ENCODE measurements around the gene FLNB.

Gene FLNB

DNA sequence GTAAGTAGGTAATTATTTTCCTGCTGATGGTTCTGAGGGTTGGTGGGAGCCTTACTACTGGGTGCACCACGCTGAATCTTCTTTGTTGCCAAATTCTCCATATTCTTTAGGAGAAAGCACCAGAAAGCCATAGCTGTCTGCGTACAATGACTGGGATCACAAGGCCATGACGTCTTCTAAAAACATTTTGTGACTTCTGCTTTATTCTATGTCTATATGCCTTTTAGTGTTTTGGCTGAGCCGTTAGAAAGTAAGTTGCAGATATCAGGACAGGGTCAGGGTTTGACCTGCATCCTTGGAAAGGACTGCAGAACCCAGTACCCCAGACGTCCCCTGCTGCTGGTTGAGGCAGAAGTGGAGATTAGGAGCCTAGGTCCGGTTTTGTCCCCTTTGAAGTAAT is 107.0 kb downstream of the FLNB start:
- TF ChIP-seq, protein P1, sequence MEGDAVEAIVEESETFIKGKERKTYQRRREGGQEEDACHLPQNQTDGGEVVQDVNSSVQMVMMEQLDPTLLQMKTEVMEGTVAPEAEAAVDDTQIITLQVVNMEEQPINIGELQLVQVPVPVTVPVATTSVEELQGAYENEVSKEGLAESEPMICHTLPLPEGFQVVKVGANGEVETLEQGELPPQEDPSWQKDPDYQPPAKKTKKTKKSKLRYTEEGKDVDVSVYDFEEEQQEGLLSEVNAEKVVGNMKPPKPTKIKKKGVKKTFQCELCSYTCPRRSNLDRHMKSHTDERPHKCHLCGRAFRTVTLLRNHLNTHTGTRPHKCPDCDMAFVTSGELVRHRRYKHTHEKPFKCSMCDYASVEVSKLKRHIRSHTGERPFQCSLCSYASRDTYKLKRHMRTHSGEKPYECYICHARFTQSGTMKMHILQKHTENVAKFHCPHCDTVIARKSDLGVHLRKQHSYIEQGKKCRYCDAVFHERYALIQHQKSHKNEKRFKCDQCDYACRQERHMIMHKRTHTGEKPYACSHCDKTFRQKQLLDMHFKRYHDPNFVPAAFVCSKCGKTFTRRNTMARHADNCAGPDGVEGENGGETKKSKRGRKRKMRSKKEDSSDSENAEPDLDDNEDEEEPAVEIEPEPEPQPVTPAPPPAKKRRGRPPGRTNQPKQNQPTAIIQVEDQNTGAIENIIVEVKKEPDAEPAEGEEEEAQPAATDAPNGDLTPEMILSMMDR (IDR thresholded peaks at IDR 0.05), result no peak

DNA sequence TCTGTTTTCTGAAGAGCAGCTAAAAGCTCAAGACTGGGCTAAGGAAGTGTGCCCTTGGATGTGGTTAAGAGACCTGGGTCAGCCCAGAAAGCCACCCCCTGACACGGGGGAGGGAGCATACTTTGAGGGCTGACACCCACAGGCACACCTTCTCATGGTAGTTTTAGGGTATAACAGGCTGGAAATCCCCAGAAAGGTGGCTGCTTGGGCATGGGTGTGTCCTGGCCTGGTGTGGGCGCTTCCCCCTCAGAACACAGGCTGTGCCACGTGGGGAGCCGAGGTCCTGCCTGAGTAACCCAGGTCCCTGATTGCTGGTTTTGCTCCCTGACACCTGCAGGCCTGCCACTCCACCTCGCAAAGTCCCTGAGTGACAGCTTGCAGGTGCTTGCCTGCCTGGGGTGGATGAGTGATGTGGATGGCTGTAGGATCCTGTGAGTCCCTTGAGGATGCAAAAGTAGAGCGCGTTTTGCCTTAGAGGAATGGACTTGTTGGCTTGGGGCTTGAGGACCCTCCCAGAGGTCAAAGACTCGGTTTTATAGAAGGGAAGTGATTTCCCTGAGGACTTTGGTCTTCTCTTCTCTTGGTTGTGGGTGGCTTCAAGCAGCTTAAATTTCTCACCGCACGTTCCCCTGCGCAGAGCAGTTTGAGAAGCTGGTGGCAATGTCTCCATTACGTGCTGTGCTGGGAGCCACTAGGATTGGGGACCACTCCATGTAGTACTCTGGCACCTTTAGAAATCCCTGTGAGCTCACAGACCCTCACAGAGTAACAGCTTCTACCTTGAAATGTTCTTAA is 108.1 kb downstream of the FLNB start:
- TF ChIP-seq, protein P1 (IDR thresholded peaks at IDR 0.05), result no peak

DNA sequence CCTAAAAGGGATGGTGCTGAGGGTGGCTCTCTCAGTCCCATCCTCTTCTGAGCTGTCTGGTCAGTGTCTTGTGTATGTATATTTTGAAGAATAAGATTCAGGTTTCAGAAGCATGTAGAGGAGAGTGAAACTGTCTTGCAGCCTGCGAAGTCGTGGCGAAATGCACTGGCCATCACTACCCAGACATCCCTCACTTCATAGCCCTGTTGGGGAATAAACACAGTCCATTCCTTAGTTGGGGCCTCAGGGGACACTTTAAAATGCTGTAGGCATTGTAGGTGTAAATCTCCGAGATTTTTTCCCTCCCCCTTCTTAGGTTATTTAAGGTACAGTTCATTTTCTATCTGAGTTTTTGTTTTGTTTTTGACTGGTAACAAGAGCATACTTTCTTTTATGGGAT is 108.8 kb downstream of the FLNB start:
- TF ChIP-seq, protein P1 (IDR thresholded peaks at IDR 0.05), result no peak

DNA sequence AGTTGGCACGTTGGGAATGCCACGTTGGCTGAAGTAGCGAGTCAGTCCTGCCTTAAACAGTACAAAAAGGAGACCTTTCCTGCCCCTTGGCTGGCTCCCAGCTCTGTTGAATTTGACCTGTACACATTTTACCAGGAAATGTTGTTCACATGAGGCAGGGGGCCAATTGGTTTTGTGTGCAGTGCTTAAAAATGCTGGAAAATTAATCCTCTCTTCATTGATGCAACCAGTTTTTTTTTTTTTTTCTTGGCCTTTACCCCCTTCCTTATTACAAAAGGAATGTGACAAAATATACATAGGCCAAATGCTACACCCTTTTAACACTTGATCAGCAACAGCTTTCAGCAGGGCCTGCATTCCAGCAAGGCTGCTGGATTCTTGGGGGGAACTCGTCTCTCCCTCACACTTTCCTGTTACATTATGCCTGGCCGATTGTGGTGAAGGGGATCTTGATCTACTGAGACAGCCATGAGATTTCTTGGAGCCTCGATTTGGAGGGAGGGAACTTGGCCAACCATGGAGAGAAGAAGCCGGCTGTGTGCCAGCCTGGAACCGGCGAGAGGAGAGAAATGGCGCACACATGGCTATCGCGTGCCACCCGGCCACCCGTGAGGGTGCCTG is 109.4 kb downstream of the FLNB start:
- TF ChIP-seq, protein P1 (IDR thresholded peaks at IDR 0.05), result no peak

DNA sequence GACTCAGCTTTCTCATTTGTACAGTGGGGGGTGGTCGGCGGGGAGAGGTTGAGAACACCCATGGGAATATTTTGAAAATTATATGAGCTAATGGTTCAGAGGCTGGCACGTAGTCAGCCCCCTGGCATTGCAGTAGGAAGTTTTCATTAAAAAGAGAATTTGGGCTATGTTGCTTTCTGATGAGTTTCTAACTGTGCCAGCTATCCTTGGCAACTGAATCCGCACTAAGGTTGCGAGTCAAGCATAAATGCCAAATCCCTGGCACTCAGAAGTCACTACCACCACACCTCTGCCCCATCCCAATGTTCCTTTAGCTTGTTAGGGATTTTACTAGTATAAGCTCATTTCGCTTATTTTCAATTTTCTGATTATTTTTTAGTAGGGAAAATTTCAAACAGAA is 111.0 kb downstream of the FLNB start:
- TF ChIP-seq, protein P1 (IDR thresholded peaks at IDR 0.05), result no peak

DNA sequence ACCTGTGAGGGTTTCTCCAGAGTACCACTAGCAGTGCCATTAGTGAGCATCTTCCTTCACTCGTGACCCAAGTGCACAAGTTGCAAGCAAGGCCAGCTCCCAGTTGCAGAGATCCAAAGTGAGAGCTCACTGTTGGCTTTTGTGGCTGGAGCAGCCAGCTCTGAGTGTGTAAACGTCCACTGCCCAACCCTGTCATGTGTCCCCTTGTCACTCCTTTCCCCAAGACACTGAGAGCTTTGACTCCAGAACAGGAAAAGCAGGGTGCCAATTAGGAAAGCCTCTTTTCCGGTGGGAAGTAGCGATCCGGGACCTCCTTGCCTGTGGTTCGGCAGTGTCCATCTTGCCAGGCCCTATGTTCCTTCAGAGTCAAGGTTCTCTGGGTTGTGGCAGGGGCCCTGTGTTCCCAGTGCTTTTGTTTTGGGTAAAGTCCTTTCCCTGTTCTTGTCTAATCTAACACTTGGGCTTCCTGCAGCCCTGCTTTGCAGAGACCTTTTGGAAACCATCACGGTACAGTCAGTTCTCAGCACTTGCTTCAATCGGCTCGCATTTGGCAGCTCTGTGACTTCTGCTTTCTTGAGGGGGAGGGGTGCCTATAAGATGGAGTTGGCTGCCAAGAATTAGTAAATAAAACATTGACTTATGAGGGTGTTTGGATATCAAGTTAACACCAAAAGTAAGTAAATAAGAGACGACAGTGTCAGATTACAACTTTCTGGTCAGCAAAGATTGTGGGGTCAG is 112.0 kb downstream of the FLNB start:
- TF ChIP-seq, protein P1 (IDR thresholded peaks at IDR 0.05), result no peak

DNA sequence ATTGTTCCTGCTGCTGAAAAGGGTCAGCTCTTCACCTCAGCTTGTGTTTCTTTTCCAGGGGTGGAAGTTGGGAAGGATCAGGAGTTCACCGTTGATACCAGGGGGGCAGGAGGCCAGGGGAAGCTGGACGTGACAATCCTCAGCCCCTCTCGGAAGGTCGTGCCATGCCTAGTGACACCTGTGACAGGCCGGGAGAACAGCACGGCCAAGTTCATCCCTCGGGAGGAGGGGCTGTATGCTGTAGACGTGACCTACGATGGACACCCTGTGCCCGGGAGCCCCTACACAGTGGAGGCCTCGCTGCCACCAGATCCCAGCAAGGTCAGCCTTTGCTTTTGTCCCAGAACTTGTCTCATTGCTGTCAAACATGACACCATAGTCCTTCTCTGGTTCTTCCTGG is 113.0 kb downstream of the FLNB start:
- TF ChIP-seq, protein P1 (IDR thresholded peaks at IDR 0.05), result no peak

All from LNCAP (cell line).